HepG2 (cell line): ENCODE measurements around the gene ZBTB21. TPM values are rescaled to one million over a fixed set of nuclear protein-coding genes. Genes with fewer than 3 reads are reported as not detected.

Experiments used
- ATF1 ChIP-seq: IDR thresholded peaks from 2 replicates; pipeline ENCODE4 v1.6.1; 2016; ENCODE audit warnings: mild to moderate bottlenecking, control low read depth
- CC2D1A ChIP-seq: sonication (generic); formaldehyde crosslinking; IDR thresholded peaks from 2 replicates; pipeline ENCODE4 v1.8.1; 2023; ENCODE audit warnings: mild to moderate bottlenecking, missing genetic modification reagents
- DMAP1 ChIP-seq: IDR thresholded peaks from 2 replicates; pipeline ENCODE4 v1.6.1; 2016
- FOXM1 ChIP-seq: sonication (generic); formaldehyde crosslinking; IDR thresholded peaks from 2 replicates; pipeline ENCODE4 v1.5.0; 2020; ENCODE audit warnings: missing genetic modification reagents
- KAT7 ChIP-seq: IDR thresholded peaks from 2 replicates; pipeline ENCODE4 v1.6.1; 2018; ENCODE audit warnings: borderline replicate concordance, missing compliant biosample characterization
- MLLT10 ChIP-seq: sonication (generic); formaldehyde crosslinking; IDR thresholded peaks from 2 replicates; pipeline ENCODE4 v1.4.0; 2020; ENCODE audit warnings: missing genetic modification reagents
- MYC ChIP-seq: sonication (generic); formaldehyde crosslinking; IDR thresholded peaks from 2 replicates; pipeline ENCODE4 v1.9.0; 2021; ENCODE audit warnings: missing genetic modification reagents, borderline replicate concordance
- NBN ChIP-seq: fragments of 450-650 bp; conservative IDR thresholded peaks from 2 replicates; pipeline ENCODE4 v1.6.1; 2017
- NFIC ChIP-seq: IDR thresholded peaks from 2 replicates; pipeline ENCODE4 v1.6.1; 2012; ENCODE audit warnings: mild to moderate bottlenecking, low read length, inconsistent platforms
- PLRG1 ChIP-seq: fragments of 450-650 bp; conservative IDR thresholded peaks from 2 replicates; pipeline ENCODE4 v1.6.1; 2016
- POLR2G ChIP-seq: fragments of 200-400 bp; formaldehyde crosslinking; IDR thresholded peaks from 2 replicates; pipeline ENCODE4 v1.6.1; 2018; ENCODE audit warnings: mild to moderate bottlenecking, low read depth, low read length, moderate library complexity
- SIX4 ChIP-seq: sonication (generic); formaldehyde crosslinking; IDR thresholded peaks from 2 replicates; pipeline ENCODE4 v1.4.0; 2020; ENCODE audit warnings: missing genetic modification reagents
- TAF1 ChIP-seq: sonication (generic); formaldehyde crosslinking; IDR thresholded peaks from 2 replicates; pipeline ENCODE4 v1.4.0; 2020; ENCODE audit warnings: missing genetic modification reagents
- TBL1XR1 ChIP-seq: fragments of 150-350 bp; IDR thresholded peaks from 2 replicates; pipeline ENCODE4 v1.6.1; 2014; ENCODE audit warnings: borderline replicate concordance, low read length; ENCODE audit not compliant: partially characterized antibody
- TCF12 ChIP-seq, 2 experiments: fragments of 450-650 bp in 1 of 2; sonication (generic) in 1 of 2; formaldehyde crosslinking in 1 of 2; IDR thresholded peaks; 2 replicates each; pipeline versions ENCODE4 v1.6.1 to v1.8.0; 2017 to 2022; ENCODE audit warnings: antibody characterized with exemption in 1 of 2, mild to moderate bottlenecking in 1 of 2, missing genetic modification reagents in 1 of 2, moderate library complexity in 1 of 2
- ZKSCAN1 ChIP-seq: fragments of 150-350 bp; IDR thresholded peaks from 2 replicates; pipeline ENCODE4 v1.6.1; 2014; ENCODE audit warnings: low read length
- ZNF232 ChIP-seq: sonication (generic); formaldehyde crosslinking; IDR thresholded peaks from 2 replicates; pipeline ENCODE4 v1.4.0; 2020; ENCODE audit warnings: missing genetic modification reagents, borderline replicate concordance
- ZNF546 ChIP-seq: sonication (generic); formaldehyde crosslinking; conservative IDR thresholded peaks from 2 replicates; pipeline ENCODE4 v1.8.1; 2023; ENCODE audit warnings: mild to moderate bottlenecking, missing genetic modification reagents
- ZNF766 ChIP-seq: sonication (generic); formaldehyde crosslinking; IDR thresholded peaks from 2 replicates; pipeline ENCODE4 v1.5.0; 2020; ENCODE audit warnings: missing genetic modification reagents, borderline replicate concordance
- polyA plus RNA-seq, 8 experiments: library from polyadenylated mRNA; depleted of rRNA in 3 of 8; stranded (reverse) in 7 of 8; unstranded in 1 of 8; fragments of >200 nt; fragmentation: Illumina TruSeq in 4 of 8; extraction: Trizol in 4 of 8; gene quantifications; 2 replicates each; pipeline versions ENCODE4 v1.2.1 to v1.2.3, GENCODE V29; 2011 to 2016; ENCODE audit warnings: low read depth in 4 of 8, missing spikeins in 1 of 8, mixed read lengths in 1 of 8; ENCODE audit not compliant: insufficient read depth in 1 of 8
- total RNA-seq, 5 experiments: library from RNA; depleted of rRNA; stranded (reverse); fragments of >200 nt; fragmentation: Illumina TruSeq; extraction: Trizol; gene quantifications; 2 replicates each; pipeline ENCODE4 v1.2.3, GENCODE V29; 2016; ENCODE audit warnings: low read depth in 1 of 5
- TF ChIP-seq, protein P1 (sequence below): sonication (generic); formaldehyde crosslinking; IDR thresholded peaks from 2 replicates; pipeline ENCODE4 v1.5.1; 2020; ENCODE audit warnings: missing genetic modification reagents, mild to moderate bottlenecking, borderline replicate concordance
- TF ChIP-seq, protein P2 (sequence below): sonication (generic); formaldehyde crosslinking; IDR thresholded peaks from 2 replicates; pipeline ENCODE4 v1.5.1; 2020; ENCODE audit warnings: missing genetic modification reagents, mild to moderate bottlenecking, borderline replicate concordance
- TF ChIP-seq, protein P3 (sequence below): sonication (generic); formaldehyde crosslinking; IDR thresholded peaks from 2 replicates; pipeline ENCODE4 v1.4.0; 2020; ENCODE audit warnings: mild to moderate bottlenecking, missing genetic modification reagents, borderline replicate concordance
- TF ChIP-seq, protein P4 (sequence below): sonication (generic); formaldehyde crosslinking; IDR thresholded peaks from 2 replicates; pipeline ENCODE4 v1.5.0; 2020; ENCODE audit warnings: missing genetic modification reagents
- TF ChIP-seq, protein P5 (sequence below): sonication (generic); formaldehyde crosslinking; IDR thresholded peaks from 2 replicates; pipeline ENCODE4 v1.5.0; 2020; ENCODE audit warnings: mild to moderate bottlenecking, missing genetic modification reagents

The ZBTB21 gene
- total and polyA plus RNA-seq, 2 of the 13 experiments (the other 11 are each of a cell fraction or from before 2014, with no cell fraction given), result 4.5 to 6.1 TPM

DNA sequence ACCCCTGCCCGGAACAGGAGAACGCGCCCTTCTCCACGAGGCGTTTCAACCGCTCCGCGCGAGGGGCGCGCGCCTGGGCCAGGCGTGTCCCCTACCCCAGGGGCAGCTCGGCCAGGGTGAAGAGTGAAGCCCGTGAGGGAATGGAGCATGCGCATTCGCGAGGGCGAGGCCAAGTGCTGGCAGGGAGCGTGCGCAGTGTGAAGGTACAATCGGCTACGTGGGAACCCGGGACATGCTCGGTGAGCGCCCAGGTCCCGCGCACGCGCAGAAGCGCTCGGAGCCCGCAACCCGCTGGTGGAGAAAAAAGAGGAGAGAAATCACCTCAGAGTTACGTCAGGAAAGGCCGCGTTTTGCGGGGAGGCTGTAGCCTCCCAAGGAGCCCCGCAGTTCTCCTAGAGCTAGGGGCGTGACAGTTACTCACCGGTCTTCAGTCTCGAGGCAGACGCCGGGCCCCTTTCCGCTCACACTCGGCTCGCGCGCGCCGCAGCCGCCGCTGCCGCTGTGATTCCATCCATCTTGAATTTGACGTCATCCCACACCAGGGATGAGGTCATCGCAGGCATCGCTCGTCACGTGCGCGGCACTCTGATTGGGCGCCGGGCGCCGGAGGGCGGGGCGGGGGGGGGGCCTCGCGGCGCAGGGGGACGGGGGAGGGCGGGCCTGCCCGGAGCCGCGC is at the start of gene ZBTB21 (continued):
- TF ChIP-seq MLLT10 (CRISPR knock-in tag) (no peak), ZNF232 (CRISPR knock-in tag) (0 out of 2 replicates have a peak, but pooled peaks have one; percentile 48), TAF1 (CRISPR knock-in tag) (peak; percentile 82), ZNF766 (0 out of 2 replicates have a peak, but pooled peaks have one; percentile 58), ZNF546 (CRISPR knock-in tag) (no peak), ATF1 (CRISPR knock-in tag) (peak; percentile 98), KAT7 (no peak), PLRG1 (no peak), TCF12 (IDR thresholded peaks at IDR 0.05) (no peak), TCF12 (CRISPR knock-in tag; IDR thresholded peaks at IDR 0.05) (no peak), TBL1XR1 (no peak), NFIC (no peak), MYC (CRISPR knock-in tag) (peak; percentile 84), DMAP1 (CRISPR knock-in tag) (peak; percentile 66), FOXM1 (no peak), POLR2G (peak; percentile 85), NBN (no peak), ZKSCAN1 (no peak), CC2D1A (CRISPR knock-in tag) (no peak), SIX4 (CRISPR knock-in tag) (no peak)
- TF ChIP-seq, protein P1, sequence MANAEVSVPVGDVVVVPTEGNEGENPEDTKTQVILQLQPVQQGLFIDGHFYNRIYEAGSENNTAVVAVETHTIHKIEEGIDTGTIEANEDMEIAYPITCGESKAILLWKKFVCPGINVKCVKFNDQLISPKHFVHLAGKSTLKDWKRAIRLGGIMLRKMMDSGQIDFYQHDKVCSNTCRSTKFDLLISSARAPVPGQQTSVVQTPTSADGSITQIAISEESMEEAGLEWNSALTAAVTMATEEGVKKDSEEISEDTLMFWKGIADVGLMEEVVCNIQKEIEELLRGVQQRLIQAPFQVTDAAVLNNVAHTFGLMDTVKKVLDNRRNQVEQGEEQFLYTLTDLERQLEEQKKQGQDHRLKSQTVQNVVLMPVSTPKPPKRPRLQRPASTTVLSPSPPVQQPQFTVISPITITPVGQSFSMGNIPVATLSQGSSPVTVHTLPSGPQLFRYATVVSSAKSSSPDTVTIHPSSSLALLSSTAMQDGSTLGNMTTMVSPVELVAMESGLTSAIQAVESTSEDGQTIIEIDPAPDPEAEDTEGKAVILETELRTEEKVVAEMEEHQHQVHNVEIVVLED (CRISPR knock-in tag), result peak; percentile 65; the same call in 1 of the 2 replicates
- TF ChIP-seq, protein P2, sequence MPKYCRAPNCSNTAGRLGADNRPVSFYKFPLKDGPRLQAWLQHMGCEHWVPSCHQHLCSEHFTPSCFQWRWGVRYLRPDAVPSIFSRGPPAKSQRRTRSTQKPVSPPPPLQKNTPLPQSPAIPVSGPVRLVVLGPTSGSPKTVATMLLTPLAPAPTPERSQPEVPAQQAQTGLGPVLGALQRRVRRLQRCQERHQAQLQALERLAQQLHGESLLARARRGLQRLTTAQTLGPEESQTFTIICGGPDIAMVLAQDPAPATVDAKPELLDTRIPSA (CRISPR knock-in tag), result no peak
- TF ChIP-seq, protein P3, sequence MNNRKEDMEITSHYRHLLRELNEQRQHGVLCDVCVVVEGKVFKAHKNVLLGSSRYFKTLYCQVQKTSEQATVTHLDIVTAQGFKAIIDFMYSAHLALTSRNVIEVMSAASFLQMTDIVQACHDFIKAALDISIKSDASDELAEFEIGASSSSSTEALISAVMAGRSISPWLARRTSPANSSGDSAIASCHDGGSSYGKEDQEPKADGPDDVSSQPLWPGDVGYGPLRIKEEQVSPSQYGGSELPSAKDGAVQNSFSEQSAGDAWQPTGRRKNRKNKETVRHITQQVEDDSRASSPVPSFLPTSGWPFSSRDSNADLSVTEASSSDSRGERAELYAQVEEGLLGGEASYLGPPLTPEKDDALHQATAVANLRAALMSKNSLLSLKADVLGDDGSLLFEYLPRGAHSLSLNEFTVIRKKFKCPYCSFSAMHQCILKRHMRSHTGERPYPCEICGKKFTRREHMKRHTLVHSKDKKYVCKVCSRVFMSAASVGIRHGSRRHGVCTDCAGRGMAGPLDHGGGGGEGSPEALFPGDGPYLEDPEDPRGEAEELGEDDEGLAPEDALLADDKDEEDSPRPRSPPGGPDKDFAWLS, result no peak
- TF ChIP-seq, protein P4, sequence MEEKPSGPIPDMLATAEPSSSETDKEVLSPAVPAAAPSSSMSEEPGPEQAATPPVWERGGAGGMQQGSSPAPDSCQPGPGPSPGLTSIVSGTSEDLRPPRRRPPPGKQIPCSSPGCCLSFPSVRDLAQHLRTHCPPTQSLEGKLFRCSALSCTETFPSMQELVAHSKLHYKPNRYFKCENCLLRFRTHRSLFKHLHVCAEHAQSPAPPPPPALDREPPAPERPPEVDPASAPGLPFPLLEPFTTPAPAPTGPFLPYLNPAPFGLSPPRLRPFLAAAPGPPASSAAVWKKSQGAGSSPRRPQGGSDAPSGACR (CRISPR knock-in tag), result peak; percentile 79; the same call in 1 of the 2 replicates
- TF ChIP-seq, protein P5, sequence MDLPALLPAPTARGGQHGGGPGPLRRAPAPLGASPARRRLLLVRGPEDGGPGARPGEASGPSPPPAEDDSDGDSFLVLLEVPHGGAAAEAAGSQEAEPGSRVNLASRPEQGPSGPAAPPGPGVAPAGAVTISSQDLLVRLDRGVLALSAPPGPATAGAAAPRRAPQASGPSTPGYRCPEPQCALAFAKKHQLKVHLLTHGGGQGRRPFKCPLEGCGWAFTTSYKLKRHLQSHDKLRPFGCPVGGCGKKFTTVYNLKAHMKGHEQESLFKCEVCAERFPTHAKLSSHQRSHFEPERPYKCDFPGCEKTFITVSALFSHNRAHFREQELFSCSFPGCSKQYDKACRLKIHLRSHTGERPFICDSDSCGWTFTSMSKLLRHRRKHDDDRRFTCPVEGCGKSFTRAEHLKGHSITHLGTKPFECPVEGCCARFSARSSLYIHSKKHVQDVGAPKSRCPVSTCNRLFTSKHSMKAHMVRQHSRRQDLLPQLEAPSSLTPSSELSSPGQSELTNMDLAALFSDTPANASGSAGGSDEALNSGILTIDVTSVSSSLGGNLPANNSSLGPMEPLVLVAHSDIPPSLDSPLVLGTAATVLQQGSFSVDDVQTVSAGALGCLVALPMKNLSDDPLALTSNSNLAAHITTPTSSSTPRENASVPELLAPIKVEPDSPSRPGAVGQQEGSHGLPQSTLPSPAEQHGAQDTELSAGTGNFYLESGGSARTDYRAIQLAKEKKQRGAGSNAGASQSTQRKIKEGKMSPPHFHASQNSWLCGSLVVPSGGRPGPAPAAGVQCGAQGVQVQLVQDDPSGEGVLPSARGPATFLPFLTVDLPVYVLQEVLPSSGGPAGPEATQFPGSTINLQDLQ (CRISPR knock-in tag), result no peak
